Muscle of leg (tissue), 11 donors: ENCODE results near the gene TNIP1. TPM values are rescaled to one million over a fixed set of nuclear protein-coding genes. Genes with fewer than 3 reads are reported as not detected.

Experiments used
- DNase-seq: peaks from one replicate; pipeline ENCODE4 v3.0.0; 2013
- H3K27ac ChIP-seq: one replicate; pipeline ENCODE4 v1.5.1; 2013; ENCODE audit warnings: mild to moderate bottlenecking, low read length, control low read depth
- H3K27me3 ChIP-seq: one replicate; pipeline ENCODE4 v1.6.1; 2013; ENCODE audit warnings: low read length; ENCODE audit not compliant: control insufficient read depth, insufficient read depth
- H3K36me3 ChIP-seq: one replicate; pipeline ENCODE4 v1.6.1; 2013; ENCODE audit warnings: low read length; ENCODE audit not compliant: control insufficient read depth, insufficient read depth
- H3K4me1 ChIP-seq: one replicate; pipeline ENCODE4 v1.6.1; 2013; ENCODE audit warnings: low read length; ENCODE audit not compliant: control insufficient read depth, insufficient read depth
- H3K4me3 ChIP-seq: one replicate; pipeline ENCODE4 v1.5.1; 2013; ENCODE audit warnings: low read length, control low read depth
- H3K9me3 ChIP-seq: replicated peaks from 2 replicates; pipeline ENCODE4 v1.6.1; 2013; ENCODE audit warnings: low read depth, low read length; ENCODE audit not compliant: control insufficient read depth
- WGBS: methylation state at CpG from one replicate; pipeline ENCODE4 v1.1.5; 2013; ENCODE audit warnings: missing lambda C conversion rate; ENCODE audit not compliant: insufficient coverage; 5-methylcytosine and 5-hydroxymethylcytosine counted together
- polyA plus RNA-seq, 8 donors: library from polyadenylated mRNA; unstranded; fragments of 120-200 nt; gene quantifications; one replicate each; pipeline versions ENCODE4 v1.2.1 to v1.2.3, GENCODE V29; 2013; ENCODE audit warnings: inconsistent platforms in 1 of 8, low replicate concordance in 1 of 8; ENCODE audit not compliant: insufficient read length in 8 of 8, insufficient read depth in 1 of 8
- total RNA-seq: library from RNA; stranded (reverse); fragments of 120-200 nt; gene quantifications from one replicate; pipeline ENCODE4 v1.2.4, GENCODE V29; 2013

Gene TNIP1
- total and polyA plus RNA-seq, 9 donors = 51.3 to 102 (median 89.2) TPM

GRCh38 chr5:151017897-151018296 lies 62.9 kb downstream of the TNIP1 start:
- WGBS = 100% methylated on average over 1 of the region's 2 CpGs
- H3K4me1 ChIP-seq = peaks cover 34% of the 10 kb centered on the region
- DNase-seq = no peak
- H3K36me3 ChIP-seq = peaks cover 3% of the 10 kb centered on the region
- no peaks in the 10 kb centered on the region for H3K9me3 ChIP-seq
- no peak overlapping the region for H3K4me3 ChIP-seq
- H3K27me3 ChIP-seq = no peaks in the 10 kb centered on the region
- no peak overlapping the region for H3K27ac ChIP-seq

- Histone ChIP-seq H3K27me3 (no peaks in the 10 kb centered on the region), H3K4me1 (peaks cover 28% of the 10 kb centered on the region), H3K36me3 (no peaks in the 10 kb centered on the region), H3K9me3 (no peaks in the 10 kb centered on the region), H3K27ac (no peak overlapping the region), H3K4me3 (no peak overlapping the region)
- WGBS = 29% methylated on average over 4 of the region's 5 CpGs
- peak; percentile 55 for DNase-seq
Measured at GRCh38 chr5:151016700-151017099, 64.1 kb downstream of the TNIP1 start.

DNA sequence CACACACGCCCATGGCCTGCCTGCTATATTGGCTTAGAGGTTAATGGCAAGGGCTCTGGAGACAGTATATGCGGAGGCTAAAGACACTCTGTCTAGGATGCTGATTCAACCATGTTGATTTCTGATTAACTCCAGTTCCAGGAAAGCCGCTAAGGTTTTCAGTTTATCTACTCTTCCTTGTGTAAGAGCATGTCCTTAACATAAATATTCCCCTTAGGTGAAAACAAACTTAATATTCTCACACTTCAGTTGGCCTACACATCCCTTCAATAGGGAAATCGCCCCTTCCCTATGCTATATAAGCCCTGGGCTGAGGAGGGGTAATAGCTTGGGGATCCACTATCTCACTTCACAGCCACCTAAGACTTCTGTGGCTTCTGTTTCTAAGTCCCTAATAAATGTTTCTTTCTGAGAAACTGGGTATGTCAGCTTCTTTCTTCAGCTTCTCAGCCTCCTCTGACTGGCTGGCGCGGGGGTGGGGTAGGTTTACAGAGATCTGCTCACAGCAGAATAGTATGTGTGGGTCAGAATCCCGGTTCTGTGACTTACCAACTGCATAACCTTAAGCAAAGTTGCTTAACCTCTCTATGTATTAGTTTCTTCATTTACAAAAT lies 64.8 kb downstream of the TNIP1 start:
- peak overlapping the region; percentile 32 for H3K27ac ChIP-seq

GRCh38 chr5:151014680-151015343 lies 66.0 kb downstream of the TNIP1 start:
- Histone ChIP-seq H3K36me3 (no peaks in the 10 kb centered on the region), H3K27ac (peak overlapping the region; percentile 74), H3K27me3 (no peaks in the 10 kb centered on the region), H3K4me1 (peaks cover 17% of the 10 kb centered on the region), H3K9me3 (no peaks in the 10 kb centered on the region), H3K4me3 (no peak overlapping the region)
- WGBS = no CpG with 5 or more reads among the region's 4 CpGs
- peak; percentile 71 for DNase-seq

More for the DNA sequence above, 64.8 kb downstream of the TNIP1 start:
- H3K4me1 ChIP-seq = peaks cover 23% of the 10 kb centered on the region
- no peaks in the 10 kb centered on the region for H3K9me3 ChIP-seq
- WGBS = 59% methylated on average over 2 of the region's 7 CpGs
- DNase-seq = no peak
- H3K36me3 ChIP-seq = no peaks in the 10 kb centered on the region
- no peak overlapping the region for H3K4me3 ChIP-seq
- H3K27me3 ChIP-seq = no peaks in the 10 kb centered on the region

GRCh38 chr5:151012862-151013261 lies 68.0 kb downstream of the TNIP1 start:
- H3K27ac ChIP-seq = no peak overlapping the region
- no peaks in the 10 kb centered on the region for H3K36me3 ChIP-seq
- H3K4me3 ChIP-seq = no peak overlapping the region
- H3K4me1 ChIP-seq = peaks cover 19% of the 10 kb centered on the region
- 66% methylated on average over 4 of the region's 6 CpGs for WGBS
- H3K27me3 ChIP-seq = no peaks in the 10 kb centered on the region
- no peak for DNase-seq
- no peaks in the 10 kb centered on the region for H3K9me3 ChIP-seq

GRCh38 chr5:151008906-151009305 lies 71.9 kb downstream of the TNIP1 start:
- H3K9me3 ChIP-seq = no peaks in the 10 kb centered on the region
- H3K4me1 ChIP-seq = peaks cover 40% of the 10 kb centered on the region
- no peaks in the 10 kb centered on the region for H3K27me3 ChIP-seq
- 90% methylated on average over 3 of the region's 4 CpGs for WGBS
- H3K36me3 ChIP-seq = no peaks in the 10 kb centered on the region
- no peak overlapping the region for H3K27ac ChIP-seq
- DNase-seq = no peak
- no peak overlapping the region for H3K4me3 ChIP-seq

- WGBS = 88% methylated on average over 1 of the region's 2 CpGs
- peaks cover 42% of the 10 kb centered on the region for H3K4me1 ChIP-seq
Measured at GRCh38 chr5:151008210-151008491, 72.7 kb downstream of the TNIP1 start.

GRCh38 chr5:151007430-151008209 lies 73.2 kb downstream of the TNIP1 start:
- Histone ChIP-seq H3K9me3 (no peaks in the 10 kb centered on the region), H3K36me3 (no peaks in the 10 kb centered on the region), H3K27me3 (no peaks in the 10 kb centered on the region), H3K4me1 (peaks cover 42% of the 10 kb centered on the region), H3K27ac (peak overlapping the region; percentile 91), H3K4me3 (no peak overlapping the region)
- DNase-seq = peak; percentile 57
- WGBS = 35% methylated on average over 6 of the region's 7 CpGs

More at GRCh38 chr5:151008210-151008491, 72.7 kb downstream of the TNIP1 start:
- H3K27me3 ChIP-seq = no peaks in the 10 kb centered on the region
- peak overlapping the region; percentile 66 for H3K27ac ChIP-seq
- no peaks in the 10 kb centered on the region for H3K36me3 ChIP-seq
- DNase-seq = no peak
- no peaks in the 10 kb centered on the region for H3K9me3 ChIP-seq
- no peak overlapping the region for H3K4me3 ChIP-seq

DNA sequence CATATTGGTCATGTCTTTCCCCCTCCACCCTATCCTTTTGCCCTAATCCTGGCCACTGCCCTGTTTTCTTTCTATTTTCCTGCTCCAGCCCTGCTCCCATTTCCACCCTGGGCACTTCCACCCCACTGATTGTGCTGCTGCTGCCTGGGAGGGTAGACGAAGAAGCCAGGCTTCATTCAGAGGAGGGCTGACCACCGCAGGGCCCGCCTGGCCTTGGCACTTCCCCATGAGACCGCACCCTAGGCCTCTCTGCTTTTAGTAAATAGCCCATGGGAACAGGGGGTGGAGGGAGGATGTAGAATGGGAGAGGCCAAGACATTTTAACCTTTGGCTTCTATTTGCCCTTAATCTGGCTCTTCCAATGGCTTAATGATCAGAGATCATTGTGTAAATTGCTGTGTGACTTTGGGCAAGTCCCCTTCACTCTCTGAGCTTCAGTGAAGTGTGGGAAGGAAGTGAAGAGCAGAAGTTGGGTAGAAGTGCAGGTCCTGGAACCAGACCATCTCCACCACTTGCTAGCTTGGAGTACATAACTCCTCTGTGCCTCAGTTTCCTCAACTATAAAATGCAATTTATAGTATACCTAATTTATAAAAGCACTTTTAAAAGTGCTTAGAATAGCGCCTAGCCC lies 74.0 kb downstream of the TNIP1 start:
- Histone ChIP-seq H3K4me3 (no peak overlapping the region), H3K27ac (peak overlapping the region; percentile 91), H3K27me3 (no peaks in the 10 kb centered on the region), H3K4me1 (peaks cover 42% of the 10 kb centered on the region), H3K9me3 (no peaks in the 10 kb centered on the region), H3K36me3 (no peaks in the 10 kb centered on the region)
- DNase-seq = no peak
- WGBS = 50% methylated on average over 1 of the region's 5 CpGs
